Mesothelial cell of epicardium (in vitro differentiated cells): ENCODE measurements around the gene EPB41. TPM values are rescaled to one million over a fixed set of nuclear protein-coding genes. Genes with fewer than 3 reads are reported as not detected.
"Not testable (repeated sequence)": the region's sequence is repeated elsewhere in the genome, so short reads cannot be mapped to it uniquely, and the experiment has no call there.

Experiments used
- DNase-seq, 2 experiments: peaks; one replicate each; pipeline ENCODE4 v3.0.0; 2021; ENCODE audit warnings: low spot score in 2 of 2; ENCODE audit not compliant: unreplicated experiment in 2 of 2
- H3K27ac Mint-ChIP-seq: 2 replicates; pipeline ENCODE4 v1.8.0; 2021; ENCODE audit warnings: mixed read lengths
- H3K27me3 Mint-ChIP-seq: 2 replicates; pipeline ENCODE4 v1.8.0; 2021; ENCODE audit warnings: low read depth, mixed read lengths
- H3K36me3 Mint-ChIP-seq: 2 replicates; pipeline ENCODE4 v1.8.0; 2021; ENCODE audit warnings: mixed read lengths
- H3K4me1 Mint-ChIP-seq: 2 replicates; pipeline ENCODE4 v1.8.0; 2021; ENCODE audit warnings: mixed read lengths
- H3K4me3 Mint-ChIP-seq: 2 replicates; pipeline ENCODE4 v1.8.0; 2021; ENCODE audit warnings: mild to moderate bottlenecking, moderate library complexity, mixed read lengths
- H3K9me3 Mint-ChIP-seq: 2 replicates; pipeline ENCODE4 v1.8.0; 2021; ENCODE audit warnings: mixed read lengths
- total RNA-seq: library from RNA; stranded (reverse); gene quantifications from 3 replicates; pipeline ENCODE4 v1.2.1, GENCODE V29; 2021
- TF ChIP-seq, protein P1 (sequence below): fragments of 200-600 bp; sonication (generic); IDR thresholded peaks from one replicate; pipeline ENCODE4 v1.5.0; 2021; ENCODE audit warnings: antibody characterized with exemption; ENCODE audit not compliant: unreplicated experiment

The EPB41 gene
- total RNA-seq, 1 donor from 2014 or later, result 61.5 TPM

DNA sequence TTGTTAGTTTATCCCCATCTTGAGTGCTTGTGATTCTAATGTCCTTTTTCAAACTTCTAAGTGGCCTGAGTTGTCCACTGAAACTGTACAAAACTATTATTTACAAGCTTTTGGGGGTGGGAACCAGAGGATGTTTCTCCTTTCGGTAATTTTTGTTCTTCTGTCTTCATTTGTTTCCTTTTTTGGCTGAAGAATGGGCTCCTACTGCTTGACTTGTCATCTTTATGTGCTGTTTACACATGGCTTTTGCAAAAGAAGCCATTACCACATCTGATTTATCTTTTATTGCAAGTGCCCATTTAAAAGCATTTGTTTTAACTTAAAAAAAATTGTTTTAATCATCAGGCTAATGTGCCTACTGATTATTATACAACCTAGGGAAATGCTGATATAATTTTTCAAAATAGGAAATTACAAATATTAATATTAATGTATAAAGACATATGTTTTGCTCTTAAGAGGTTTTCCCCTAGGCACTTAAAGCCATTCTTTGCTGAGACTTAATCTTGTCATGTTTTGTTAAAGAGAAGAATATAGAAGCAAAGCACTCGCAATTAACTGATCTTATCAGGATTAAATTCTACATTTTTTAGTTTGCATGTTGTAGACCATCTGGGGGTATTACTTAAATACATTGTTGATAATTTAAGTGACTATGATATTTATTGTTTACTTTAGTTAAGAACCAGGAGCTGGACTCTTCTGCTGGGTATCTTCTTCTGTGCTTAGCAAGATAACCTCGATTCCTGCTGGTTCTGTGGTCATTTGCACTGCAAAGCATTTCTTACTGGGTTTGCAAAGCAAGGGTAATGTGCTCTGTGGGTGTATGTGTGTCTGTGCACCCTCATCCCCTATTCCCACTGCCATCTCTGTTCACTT, 169.2 kb downstream of the EPB41 start:
- H3K9me3 Mint-ChIP-seq, result no peaks in the 10 kb centered on the region
- no peak for DNase-seq
- H3K27me3 Mint-ChIP-seq, result no peaks in the 10 kb centered on the region
- H3K4me3 Mint-ChIP-seq, result no peak overlapping the region
- peak overlapping the region; percentile 30 for H3K27ac Mint-ChIP-seq
- H3K36me3 Mint-ChIP-seq, result no peaks in the 10 kb centered on the region
- TF ChIP-seq, protein P1, sequence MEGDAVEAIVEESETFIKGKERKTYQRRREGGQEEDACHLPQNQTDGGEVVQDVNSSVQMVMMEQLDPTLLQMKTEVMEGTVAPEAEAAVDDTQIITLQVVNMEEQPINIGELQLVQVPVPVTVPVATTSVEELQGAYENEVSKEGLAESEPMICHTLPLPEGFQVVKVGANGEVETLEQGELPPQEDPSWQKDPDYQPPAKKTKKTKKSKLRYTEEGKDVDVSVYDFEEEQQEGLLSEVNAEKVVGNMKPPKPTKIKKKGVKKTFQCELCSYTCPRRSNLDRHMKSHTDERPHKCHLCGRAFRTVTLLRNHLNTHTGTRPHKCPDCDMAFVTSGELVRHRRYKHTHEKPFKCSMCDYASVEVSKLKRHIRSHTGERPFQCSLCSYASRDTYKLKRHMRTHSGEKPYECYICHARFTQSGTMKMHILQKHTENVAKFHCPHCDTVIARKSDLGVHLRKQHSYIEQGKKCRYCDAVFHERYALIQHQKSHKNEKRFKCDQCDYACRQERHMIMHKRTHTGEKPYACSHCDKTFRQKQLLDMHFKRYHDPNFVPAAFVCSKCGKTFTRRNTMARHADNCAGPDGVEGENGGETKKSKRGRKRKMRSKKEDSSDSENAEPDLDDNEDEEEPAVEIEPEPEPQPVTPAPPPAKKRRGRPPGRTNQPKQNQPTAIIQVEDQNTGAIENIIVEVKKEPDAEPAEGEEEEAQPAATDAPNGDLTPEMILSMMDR, result no peak
- H3K4me1 Mint-ChIP-seq, result peaks cover 16% of the 10 kb centered on the region

DNA sequence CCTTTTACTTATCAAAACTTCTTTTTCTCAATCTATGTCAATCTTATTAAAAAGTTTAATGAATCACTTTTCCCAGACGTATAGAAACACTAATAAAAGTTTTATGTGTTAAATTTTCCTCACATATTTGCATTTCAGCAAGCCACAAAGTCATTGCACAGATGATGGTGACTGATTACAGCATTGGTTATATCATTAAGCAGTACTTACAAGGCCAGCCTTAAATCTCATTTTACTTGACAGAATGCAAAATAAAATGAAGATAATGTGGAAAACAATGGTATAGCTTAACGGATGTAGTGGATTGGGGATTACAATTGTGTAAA, 169.8 kb downstream of the EPB41 start:
- H3K27ac Mint-ChIP-seq, result no peak overlapping the region
- no peak for DNase-seq
- peaks cover 16% of the 10 kb centered on the region for H3K4me1 Mint-ChIP-seq
- H3K4me3 Mint-ChIP-seq, result no peak overlapping the region
- H3K36me3 Mint-ChIP-seq, result no peaks in the 10 kb centered on the region
- no peaks in the 10 kb centered on the region for H3K9me3 Mint-ChIP-seq
- no peaks in the 10 kb centered on the region for H3K27me3 Mint-ChIP-seq
- TF ChIP-seq, protein P1, result no peak

DNA sequence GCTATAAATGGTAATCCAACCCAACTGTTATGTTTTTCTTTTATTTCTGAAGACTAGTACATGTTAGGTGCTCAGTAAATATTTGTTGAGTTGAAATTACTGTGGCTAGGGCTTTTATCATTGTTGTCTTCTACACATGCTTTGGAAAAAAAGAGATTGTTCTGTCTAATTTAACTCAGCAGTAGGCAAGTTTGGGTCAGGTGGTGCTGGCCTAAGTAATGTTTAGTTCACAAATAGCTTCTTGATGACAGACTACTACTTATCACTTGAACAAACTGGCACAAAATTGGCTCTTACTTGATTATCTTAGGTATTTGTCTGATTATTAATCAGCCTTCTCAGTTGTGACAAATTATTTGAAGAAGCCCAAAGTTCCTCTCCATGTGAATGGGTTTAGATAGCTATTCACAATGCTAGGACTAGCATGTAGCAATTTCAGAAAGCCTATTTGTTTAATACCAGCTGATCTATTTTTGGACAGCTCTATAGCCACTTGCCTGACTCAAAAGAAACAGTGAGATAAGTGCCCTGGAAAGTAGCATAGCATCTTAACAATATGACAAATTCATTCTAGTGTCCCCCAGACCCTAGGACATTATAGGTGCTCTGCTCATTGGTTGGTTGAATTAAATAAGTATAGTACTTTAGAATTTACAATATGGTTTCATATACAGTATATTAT, 176.7 kb downstream of the EPB41 start:
- Mint-ChIP-seq H3K36me3 (peaks cover 16% of the 10 kb centered on the region), H3K27ac (no peak overlapping the region), H3K9me3 (no peaks in the 10 kb centered on the region), H3K27me3 (no peaks in the 10 kb centered on the region), H3K4me3 (no peak overlapping the region), H3K4me1 (peaks cover 5% of the 10 kb centered on the region)
- no peak for DNase-seq
- TF ChIP-seq, protein P1, result no peak

DNA sequence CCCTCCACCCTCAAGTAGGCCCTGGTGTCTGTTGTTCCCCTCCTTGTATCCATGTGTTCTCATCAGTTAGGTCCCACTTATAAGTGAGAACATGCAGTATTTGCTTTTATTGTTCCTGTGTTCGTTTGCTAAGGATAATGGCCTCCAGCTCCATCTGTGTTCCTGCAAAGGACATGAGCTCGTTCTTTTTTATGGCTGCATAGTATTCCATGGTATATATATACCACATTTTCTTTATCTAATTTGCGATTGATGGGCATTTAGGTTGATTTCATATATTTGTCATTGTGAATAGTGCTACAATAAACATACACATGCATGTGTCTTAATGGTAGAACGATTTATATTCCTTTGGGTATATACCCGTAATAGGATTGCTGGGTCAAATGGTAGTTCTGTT, 178.3 kb downstream of the EPB41 start:
- not testable (repeated sequence) for H3K4me3 Mint-ChIP-seq, H3K27ac Mint-ChIP-seq, DNase-seq, H3K27me3 Mint-ChIP-seq, H3K9me3 Mint-ChIP-seq
- peaks cover 19% of the 10 kb centered on the region for H3K36me3 Mint-ChIP-seq
- H3K4me1 Mint-ChIP-seq, result peaks cover 21% of the 10 kb centered on the region

DNA sequence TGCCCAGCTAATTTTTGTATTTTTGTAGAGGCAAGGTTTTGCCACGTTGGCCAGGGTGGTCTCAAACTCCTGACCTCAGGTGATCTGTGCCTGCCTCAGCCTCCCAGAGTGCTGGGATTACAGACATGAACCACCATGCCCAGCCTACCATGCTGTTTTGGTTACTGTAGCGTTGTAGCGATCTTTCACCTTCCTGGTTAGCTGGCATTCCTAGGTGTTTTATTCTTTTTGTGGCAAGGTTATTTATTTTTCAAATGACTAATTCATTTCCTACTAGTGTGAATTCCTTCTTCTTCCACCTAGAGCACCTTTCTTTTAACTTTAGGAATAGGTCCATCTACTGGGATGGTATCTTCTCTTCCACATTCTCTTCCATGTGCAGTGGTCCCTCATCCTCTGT, 180.1 kb downstream of the EPB41 start:
- no peak overlapping the region for H3K27ac Mint-ChIP-seq
- no peaks in the 10 kb centered on the region for H3K27me3 Mint-ChIP-seq
- peaks cover 25% of the 10 kb centered on the region for H3K36me3 Mint-ChIP-seq
- no peak for DNase-seq
- TF ChIP-seq, protein P1, result no peak
- peaks cover 22% of the 10 kb centered on the region for H3K4me1 Mint-ChIP-seq
- no peaks in the 10 kb centered on the region for H3K9me3 Mint-ChIP-seq
- H3K4me3 Mint-ChIP-seq, result no peak overlapping the region

DNA sequence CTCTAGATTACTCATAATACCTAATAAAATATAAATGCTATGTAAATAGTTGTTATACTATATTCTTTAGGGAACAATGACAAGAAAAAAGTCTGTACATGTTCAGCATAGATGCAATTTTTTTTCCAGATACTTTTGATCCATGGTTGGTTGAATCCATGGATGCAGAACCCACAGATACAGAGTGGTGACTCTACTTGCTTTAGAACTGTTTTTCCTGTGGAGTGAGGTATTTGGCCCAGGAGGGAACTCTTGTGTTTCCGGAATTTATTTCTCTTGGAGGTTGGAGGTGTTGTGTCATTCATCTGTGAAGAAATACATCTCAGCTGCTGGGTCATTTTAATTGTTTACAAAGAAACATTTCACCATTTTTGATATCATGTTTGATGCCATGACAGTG, 180.6 kb downstream of the EPB41 start:
- no peak for DNase-seq
- peaks cover 22% of the 10 kb centered on the region for H3K4me1 Mint-ChIP-seq
- H3K27ac Mint-ChIP-seq, result no peak overlapping the region
- TF ChIP-seq, protein P1, result no peak
- no peaks in the 10 kb centered on the region for H3K9me3 Mint-ChIP-seq
- no peaks in the 10 kb centered on the region for H3K27me3 Mint-ChIP-seq
- peaks cover 31% of the 10 kb centered on the region for H3K36me3 Mint-ChIP-seq
- H3K4me3 Mint-ChIP-seq, result no peak overlapping the region
